ENCODE results near the gene TRIM67.

DNA sequence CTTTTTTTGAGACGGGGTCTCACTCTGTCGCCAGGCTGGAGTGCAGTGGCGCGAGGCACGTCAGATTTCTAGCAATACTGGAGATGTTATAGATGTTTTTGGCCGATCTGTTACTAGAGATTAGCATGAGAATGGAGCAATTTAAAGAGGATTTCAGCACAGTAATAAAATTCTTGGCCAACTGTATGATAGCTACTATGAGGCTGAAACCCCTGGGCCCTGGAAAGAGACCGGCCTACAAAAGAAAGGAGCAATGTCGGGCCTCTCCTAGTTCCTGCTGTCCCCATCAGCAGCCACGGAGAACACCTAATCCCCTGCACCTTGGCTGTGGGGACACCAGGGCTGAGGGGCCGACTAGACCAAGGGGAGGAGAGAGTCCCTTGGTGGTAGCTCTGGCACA is 69.7 kb downstream of the TRIM67 start:
- no peak for TF ChIP-seq EP300 (IDR thresholded peaks at IDR 0.05)
- TF ChIP-seq CTCF (IDR thresholded peaks at IDR 0.05) = no peak
